HG02642 (cell line): ENCODE measurements around the gene TBC1D5.

ENCODE experiments used
- ATAC-seq: cut with Tn5 transposase; IDR thresholded peaks from one replicate; pipeline ENCODE4 v1.9.1; 2021; ENCODE audit warnings: mild to moderate bottlenecking; ENCODE audit not compliant: unreplicated experiment, poor library complexity

The TBC1D5 gene

DNA sequence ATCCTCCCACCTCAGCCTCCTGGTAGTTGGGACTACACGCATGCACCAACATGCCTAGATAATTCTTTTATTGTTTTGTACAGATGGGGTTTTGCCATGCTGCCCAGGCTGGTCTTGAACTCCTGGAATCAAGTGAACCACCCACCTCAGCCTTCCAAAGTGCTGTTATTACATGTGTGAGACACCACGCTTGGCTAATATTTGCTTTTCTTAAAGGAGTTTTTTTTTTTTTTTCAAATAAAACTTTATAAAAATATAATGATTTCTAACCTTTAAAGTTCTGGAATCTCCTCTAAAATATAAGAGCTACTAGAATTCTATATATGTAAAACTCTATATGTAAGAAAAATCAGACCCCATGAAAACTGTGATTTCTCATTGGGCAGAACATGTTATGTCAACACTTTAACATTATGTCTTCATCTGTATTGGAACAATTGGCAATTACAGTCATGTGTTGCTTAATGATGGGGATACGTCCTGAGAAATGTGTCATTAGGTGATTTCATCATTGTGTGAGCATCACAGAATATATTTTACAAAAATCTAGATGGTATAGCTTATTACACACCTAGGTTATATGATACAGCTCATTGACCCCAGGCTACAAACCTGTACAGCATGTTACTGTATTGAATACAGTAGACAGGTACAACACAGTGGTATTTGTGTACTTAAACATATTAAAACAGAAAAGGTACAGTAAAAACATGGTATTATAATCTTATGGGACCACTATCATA is 480.6 kb downstream of the TBC1D5 start:
- no peak for ATAC-seq

DNA sequence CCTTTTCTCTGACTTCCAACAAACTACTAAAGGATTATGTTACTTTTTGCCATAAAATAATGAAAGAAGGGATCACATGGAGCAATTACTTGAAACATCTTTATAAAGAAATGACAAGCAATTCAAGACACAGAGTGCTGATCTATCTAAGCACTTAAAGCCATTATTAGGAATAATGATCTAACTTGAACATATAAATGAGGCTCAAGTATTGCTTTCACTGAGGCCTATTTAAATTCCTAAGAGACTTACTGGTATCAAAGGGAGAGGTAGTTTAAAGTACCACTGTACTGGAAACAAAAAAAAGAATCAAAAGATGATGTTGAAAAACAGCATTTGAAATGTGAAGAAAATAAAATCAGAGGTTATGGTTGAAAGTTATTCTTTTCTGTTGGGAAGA is 482.2 kb downstream of the TBC1D5 start:
- ATAC-seq = no peak

DNA sequence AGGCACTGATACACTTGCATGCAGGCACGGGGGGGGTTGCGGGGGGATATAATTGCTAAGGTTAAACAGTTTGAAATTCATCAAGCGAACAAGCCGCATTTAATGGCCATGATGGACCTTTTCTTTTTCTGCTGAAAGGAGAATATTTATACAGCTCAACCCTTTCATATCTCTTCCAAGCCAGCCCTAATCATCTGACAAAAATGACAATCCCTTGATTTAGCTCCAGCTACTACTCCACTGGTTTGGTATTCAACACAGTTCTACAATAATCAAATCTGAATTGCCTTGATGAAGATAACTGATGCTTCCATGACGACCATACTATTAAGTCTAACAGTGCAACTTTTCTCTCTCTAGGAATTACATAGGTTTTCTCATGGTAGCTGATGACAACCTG is 482.7 kb downstream of the TBC1D5 start:
- ATAC-seq = no peak

DNA sequence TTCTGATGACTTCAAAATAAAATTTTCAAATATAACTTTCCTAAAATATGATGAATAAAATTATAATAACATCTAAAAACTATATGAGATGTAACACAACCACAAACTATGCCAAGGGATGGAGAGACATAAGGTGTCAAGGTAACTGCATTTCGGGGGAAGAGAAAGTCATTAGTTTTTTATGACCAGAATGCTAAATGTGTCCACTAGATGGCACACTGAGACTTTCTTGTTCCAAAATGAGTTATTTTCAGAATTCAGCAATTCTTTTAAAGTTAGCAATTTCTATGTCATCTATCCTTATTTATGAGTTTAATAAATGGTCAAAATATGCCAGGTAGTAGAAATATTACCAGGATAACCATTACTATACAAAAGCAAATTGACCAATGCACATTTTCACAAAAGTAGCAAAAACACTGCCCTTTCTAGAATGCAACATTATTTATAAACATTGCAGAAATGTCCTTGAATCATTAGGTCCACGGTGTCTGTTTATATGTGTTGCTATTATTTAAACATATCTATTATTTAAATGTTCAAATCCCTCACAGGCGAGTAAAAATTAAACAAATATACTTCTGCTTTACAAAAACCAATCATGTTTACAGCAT is 483.5 kb downstream of the TBC1D5 start:
- no peak for ATAC-seq

DNA sequence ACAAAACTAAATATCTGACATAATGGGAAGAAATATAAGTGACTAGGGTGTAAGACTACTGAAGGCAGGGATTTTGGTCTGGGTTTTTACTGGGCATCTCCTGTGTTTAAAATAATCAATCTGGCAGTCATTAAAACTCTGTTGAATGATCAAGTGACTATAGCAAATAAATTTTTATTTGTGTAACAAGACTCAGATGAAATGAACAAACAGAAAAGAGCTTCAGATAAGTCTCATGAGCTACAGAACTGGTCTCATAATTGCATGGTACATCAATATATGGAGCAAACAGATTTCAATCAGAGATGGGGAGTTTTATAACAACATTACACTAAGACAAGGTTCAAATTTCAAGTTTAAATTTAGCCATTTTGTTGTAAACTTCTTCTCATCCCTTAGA is 485.2 kb downstream of the TBC1D5 start:
- no peak for ATAC-seq

DNA sequence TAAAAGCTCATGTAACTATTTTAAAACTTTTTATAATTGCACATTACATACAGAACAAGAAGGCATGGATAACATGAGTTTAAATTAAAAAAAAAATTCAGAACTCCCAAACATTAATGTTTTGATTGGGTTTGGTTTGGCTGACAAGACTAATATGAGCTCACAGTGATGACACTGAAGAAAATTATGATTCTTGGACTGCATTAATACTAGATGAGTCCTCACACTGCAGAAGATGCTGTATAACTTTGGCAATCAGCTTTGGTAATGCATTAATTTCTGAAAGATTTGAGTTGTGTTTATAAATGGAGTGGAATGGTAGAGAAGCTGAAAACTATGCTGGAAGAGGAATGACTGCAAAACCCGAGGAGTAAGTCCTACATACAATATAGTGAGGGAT is 498.8 kb downstream of the TBC1D5 start:
- ATAC-seq = no peak

DNA sequence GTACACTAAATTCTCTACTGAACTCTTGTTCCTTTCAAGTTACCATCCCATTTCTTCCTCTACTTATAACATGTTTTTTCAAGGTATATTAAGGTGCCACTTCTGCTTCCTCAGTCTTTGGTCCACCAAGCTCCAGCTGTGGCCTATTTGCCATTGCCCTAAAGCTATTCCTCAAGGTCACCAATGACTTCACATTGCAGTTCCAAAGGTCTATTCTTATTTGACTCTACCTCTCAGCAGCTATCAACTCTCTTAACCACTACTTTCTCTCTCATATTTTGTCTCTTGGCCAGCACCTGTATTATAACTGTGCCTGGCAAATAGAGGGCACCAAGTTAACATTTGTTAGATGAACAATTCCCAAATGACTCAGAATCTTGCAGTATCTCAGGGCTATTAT is 503.0 kb downstream of the TBC1D5 start:
- ATAC-seq = no peak

DNA sequence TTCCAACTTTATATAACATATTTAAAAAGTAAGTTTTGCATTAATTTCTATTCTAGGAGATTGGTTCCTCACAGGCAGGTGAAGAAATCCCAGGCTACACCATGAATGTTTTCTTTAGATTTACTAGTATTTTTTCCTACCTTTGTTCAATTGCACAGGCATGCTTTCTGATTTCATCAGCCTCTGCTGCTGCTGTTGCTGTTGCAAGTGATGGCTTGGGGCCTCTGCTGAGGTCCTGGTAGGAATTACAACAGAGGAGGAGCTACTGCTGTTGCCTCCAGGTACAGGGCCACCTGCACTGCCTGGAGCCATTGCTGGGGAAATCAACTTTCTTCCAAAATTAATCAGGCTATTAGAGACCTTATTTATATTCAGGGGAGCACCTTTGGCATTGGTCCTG is 504.4 kb downstream of the TBC1D5 start:
- ATAC-seq = no peak

DNA sequence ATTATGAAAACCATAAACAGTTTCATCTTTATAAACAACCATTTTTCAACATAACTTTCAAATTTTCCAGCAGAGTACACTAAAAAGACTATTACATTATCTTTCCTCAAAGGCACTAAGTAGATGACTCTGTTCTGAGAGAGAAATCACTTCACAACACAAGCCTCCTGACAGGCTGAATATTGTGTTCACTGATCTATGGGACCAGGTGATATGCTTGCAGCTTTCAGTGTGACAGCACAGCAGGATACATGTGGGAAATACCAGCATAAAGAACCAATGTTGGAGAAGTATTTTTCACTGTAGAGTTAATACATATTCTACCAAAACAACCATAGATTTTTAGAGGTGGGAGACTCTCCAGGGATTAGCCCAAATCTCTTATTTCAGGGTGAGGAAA is 507.1 kb downstream of the TBC1D5 start:
- no peak for ATAC-seq

DNA sequence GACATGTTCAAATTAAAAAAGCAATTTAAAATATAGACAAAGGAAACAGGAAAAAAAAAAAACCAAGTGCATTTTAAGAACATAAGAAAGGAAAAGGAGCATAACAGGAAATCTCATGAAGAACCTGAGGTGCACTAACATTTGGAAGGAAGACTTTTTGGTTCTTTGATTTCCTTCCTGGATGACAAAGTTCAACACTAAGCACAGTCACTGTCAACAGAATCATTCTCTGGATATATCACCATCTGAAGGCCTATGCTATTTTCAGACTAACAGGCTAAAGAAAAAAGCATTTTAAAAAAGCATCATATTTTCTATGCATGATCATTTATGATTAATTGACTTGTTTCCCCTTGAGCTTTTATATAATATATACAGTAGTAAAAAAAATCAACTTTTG is 508.0 kb downstream of the TBC1D5 start:
- no peak for ATAC-seq

DNA sequence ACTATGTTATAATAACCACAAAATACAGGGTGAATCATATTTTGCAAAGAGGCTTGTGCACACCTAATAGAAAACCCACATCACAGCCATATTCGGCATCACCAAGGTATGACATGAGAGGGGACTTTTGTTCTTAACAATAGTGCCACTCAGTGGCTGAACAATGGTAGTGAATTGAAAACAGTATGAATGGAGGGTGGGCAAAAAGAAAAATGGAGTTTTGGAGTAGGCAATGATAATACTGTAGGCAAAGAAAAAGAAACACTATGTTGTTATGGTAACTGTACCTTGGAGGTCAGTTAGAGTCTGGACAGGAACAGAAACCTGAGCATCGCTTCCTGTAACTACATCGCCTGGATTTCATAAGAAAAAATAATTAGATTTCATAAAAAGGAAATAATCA is 509.0 kb downstream of the TBC1D5 start:
- peak; percentile 92 for ATAC-seq

DNA sequence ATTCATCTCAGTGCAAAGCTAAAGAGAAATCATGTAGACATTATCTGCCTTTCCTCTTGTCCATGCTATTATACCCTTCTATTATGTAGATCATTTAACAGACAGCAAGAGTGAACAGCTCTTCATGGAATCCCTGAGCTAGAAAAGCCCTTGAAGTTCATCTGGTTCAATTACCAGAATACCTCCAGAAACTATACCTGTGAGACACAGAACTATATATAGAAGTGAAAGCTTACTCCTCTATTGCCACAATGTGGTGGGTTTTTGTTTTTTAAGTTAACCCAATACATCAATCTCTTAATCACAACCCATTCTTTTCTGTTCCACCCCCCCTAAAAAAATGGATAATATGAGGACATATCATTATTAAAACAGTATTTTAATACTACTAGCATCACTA is 510.0 kb downstream of the TBC1D5 start:
- no peak for ATAC-seq

DNA sequence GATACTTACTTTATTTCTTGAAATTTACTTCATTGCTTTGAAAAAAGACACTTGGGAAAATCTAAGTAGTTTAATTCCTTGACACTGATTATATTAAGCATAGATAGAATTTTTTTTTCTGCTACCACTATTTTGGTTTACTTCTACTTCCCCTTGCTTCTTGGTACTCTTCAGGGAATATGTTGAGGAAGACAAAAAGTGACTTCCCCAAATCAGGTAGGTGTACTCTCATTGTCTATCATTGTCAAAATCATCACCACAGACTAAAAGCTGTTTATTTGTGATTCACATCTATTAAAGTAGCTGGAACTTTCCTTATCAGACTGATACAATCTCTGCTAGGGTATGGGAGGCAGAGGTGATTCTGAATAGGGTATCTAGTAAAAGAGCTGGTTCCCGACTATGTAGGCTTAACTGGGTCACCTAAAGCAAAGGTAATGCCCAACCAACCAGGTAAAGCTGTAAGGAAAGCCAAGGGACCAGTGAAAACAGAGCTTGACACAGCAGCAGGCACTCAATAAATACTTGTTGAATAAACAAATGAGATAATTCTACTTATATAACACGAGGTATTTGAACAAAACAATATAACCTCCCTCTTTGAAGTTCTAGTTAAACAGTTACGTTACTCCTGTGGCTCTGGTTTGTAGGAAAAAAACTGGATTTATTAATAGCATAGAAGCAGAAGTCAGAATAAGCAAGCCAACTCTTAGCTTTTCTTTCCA is 510.7 kb downstream of the TBC1D5 start:
- ATAC-seq = no peak

DNA sequence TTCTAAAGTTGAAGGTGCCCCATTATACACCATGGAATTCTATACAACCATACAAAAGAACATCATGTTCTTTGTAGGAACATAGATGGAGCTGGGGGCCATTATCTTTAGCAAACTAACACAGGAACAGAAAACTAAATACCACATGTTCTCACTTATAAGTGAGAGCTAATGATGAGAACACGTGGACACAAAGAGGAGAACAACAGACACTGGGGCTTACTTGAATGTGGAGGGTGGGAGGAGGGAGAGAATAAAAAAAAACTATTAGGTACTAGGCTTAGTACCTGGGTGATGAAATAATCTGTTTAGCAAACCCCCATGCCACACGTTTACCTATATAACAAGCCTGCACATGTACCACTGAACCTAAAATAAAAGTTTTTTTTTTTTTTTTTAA is 515.0 kb downstream of the TBC1D5 start:
- no peak for ATAC-seq

DNA sequence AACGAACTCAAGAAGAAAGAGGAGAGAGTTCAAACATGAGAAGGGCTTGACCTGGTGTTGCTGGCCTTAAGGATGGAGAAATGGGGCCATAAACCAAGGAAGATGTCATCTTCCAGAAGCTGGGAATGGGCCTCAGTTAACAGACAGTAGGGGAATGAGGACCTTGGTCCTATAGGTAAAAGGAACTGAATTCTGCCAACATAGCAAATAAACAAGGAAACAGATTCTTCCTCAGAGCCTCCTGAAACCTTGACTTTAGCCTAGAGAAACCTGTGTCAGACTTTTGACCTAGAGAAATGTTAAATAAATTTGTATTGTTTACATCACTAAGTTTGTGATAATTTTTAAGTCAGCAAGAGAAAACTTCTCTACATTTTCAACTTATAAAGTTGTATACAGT is 520.9 kb downstream of the TBC1D5 start:
- ATAC-seq = no peak

DNA sequence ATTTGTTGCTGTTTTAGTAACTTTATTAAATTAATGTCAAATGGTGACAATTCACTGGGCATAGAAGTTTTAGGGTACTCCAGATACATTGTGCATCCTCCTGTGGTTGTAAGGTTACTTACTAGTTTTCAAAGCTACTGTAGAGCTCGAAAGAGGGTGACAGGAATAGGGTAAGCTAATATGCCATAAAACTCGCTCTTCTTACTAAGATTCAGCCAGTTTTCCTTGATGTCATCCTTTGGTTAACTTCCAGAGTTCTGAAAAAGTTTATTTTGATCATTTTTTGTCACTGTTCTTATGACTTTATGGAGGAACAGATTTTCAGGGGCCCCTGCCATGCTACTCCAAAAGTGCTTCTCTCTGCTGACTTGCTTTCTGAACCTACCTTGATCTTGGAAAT is 522.8 kb downstream of the TBC1D5 start:
- no peak for ATAC-seq

DNA sequence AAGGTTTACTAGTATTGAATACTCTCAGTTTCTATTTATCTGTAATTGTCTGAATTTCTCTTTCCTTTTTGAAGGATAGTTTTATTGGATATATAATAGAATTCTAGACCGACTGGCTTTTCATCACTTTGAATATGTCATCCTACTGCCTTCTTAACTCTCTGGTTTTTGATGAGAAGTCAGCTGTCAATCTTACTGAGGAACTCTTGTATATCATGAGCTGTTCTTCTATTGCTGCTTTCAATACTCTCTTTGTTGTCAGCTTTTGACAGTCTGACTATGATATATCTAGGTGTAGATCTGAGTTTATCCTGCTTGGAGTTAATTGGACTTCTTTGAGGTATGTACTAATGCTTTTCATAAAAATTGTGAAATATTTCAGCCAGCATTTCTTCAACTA is 523.8 kb downstream of the TBC1D5 start:
- ATAC-seq = no peak

DNA sequence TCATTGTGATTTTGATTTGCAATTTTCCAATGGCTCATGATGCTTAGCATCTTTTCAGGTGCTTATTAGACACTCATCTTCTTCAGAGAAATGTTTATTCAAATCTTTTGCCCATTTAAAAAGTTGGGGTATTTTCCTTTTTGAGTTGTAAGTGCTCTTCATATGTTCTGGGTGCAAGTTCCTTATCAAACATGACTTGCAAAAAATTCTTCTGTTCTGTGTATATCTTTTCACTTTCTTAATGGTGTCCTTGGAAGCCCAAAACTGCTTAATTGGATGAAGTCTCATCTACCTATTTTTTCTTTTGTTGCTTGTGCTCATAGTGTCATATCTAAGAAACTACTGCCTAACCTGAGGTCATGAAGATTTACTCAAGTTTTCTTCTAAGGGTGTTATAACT is 524.8 kb downstream of the TBC1D5 start:
- ATAC-seq = no peak

DNA sequence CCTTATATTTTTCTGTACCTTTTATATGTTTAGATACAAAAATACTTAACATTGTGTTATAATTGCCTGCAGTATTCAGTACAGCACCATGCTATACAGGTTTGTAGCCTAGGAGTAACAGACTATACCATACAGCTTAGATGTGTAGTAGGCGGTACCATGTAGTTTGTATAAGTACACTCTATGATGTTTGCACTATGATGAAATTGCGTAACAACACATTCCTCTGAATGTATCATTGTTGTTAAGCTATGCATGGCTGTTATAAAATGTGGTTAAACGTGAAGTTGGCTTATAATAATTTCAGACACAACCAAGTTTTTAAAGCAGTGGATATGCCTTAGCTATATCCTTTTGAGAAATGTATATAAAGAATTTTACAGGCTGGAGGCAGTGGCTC is 529.3 kb downstream of the TBC1D5 start:
- ATAC-seq = no peak

DNA sequence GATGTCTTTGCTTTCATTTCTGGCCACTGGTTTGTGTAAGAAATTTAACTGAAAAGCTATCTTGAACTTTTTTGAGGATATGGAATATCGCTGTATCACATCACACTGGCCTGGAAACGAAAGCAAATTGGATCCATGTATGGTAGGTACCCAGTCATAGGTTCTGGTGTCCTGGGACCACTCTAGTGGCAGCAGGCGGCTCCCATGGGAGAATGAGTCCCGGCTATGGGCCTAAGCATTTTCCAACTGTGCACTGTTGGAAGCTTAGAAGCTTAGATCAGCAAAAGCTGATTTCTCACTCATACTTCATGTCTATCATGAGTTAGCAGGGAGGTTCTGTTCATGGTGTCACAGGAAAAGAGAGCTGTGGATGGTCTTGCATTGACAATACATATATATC is 534.5 kb downstream of the TBC1D5 start:
- no peak for ATAC-seq

DNA sequence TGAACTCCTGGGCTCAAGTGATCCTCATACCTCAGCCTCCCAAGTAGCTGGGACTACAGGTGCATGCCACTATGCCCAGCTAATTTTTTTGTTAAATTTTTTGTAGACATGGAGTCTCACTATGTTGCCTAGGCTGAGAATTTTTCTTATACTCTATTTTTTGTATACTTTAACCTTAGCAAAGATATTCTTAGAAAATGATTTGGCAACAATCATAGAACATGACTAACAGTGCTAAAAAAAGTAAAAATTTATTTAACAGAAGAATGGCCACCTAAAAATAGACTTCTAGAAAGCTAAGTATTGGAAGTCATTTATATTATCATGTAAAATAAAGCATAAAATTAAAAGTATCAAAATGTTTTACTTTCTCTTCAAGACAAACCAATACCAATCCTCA is 535.4 kb downstream of the TBC1D5 start:
- ATAC-seq = no peak
